GM18519 (cell line): ENCODE measurements around the gene UBE2Q1.

ENCODE experiments used
- ATAC-seq: cut with Tn5 transposase; IDR thresholded peaks from one replicate; pipeline ENCODE4 v1.9.1; 2021; ENCODE audit warnings: mild to moderate bottlenecking, moderate library complexity; ENCODE audit not compliant: unreplicated experiment, low FRiP score

Gene UBE2Q1

GRCh38 chr1:154520333-154520732 lies 38.1 kb downstream of the UBE2Q1 start:
- no peak for ATAC-seq

GRCh38 chr1:154519591-154519991 lies 38.9 kb downstream of the UBE2Q1 start:
- ATAC-seq: no peak

GRCh38 chr1:154517661-154518060 lies 40.8 kb downstream of the UBE2Q1 start:
- ATAC-seq: no peak

- no peak for ATAC-seq
These were observed 44.4 kb downstream of the UBE2Q1 start for GRCh38 chr1:154514066-154514553.

GRCh38 chr1:154512760-154513159 lies 45.7 kb downstream of the UBE2Q1 start:
- ATAC-seq: no peak

GRCh38 chr1:154503898-154504297 lies 54.6 kb downstream of the UBE2Q1 start:
- no peak for ATAC-seq

- ATAC-seq: no peak
These were observed 55.7 kb downstream of the UBE2Q1 start for GRCh38 chr1:154502744-154503115.

GRCh38 chr1:154502066-154502743 lies 56.3 kb downstream of the UBE2Q1 start, which contains the start of the genes SHE and TDRD10:
Gene SHE (minus strand): TSS chr1:154502412. CDS start chr1:154502026, 386 bp downstream.
Gene TDRD10 (plus strand): TSS chr1:154502219. CDS start chr1:154506904, 4,685 bp downstream.
- ATAC-seq: no peak

- no peak for ATAC-seq
These were observed 56.9 kb downstream of the UBE2Q1 start for GRCh38 chr1:154501423-154502065.

GRCh38 chr1:154500533-154500932 lies 57.9 kb downstream of the UBE2Q1 start:
- ATAC-seq: no peak

GRCh38 chr1:154499446-154499845 lies 59.0 kb downstream of the UBE2Q1 start:
- ATAC-seq: no peak
